SK-N-SH (cell line): ENCODE measurements around the gene EBF3. TPM values are rescaled to one million over a fixed set of nuclear protein-coding genes. Genes with fewer than 3 reads are reported as not detected.

Experiments used
- CTCF ChIA-PET: fragments of 300-600, 350-600 bp; formaldehyde crosslinking; extraction: SDS; loops from one replicate; lab custom pipeline; 2021; lab: Yijun Ruan, JAX
- POLR2A ChIA-PET: fragments of 350-600 bp; sonication (Branson Sonifier 250); formaldehyde crosslinking; extraction: SDS; loops from one replicate; lab custom pipeline; 2020; ENCODE audit warnings: antibody characterized with exemption, inconsistent platforms; lab: Yijun Ruan, JAX
- DNase-seq: peaks from one replicate; pipeline ENCODE4 v3.0.0; 2012
- H2AFZ ChIP-seq: fragments of 200-600 bp; sonication (generic); 2 replicates; pipeline ENCODE4 v1.8.1; 2016; ENCODE audit warnings: antibody characterized with exemption, mild to moderate bottlenecking, low read depth
- H3F3A ChIP-seq: fragments of 200-600 bp; sonication (generic); replicated peaks from 2 replicates; pipeline ENCODE3; 2016; ENCODE audit warnings: antibody characterized with exemption, mild to moderate bottlenecking; ENCODE audit not compliant: insufficient read depth
- H3K27ac ChIP-seq, 2 experiments: fragments of 200-500 bp in 1 of 2; fragments of 200-600 bp in 1 of 2; sonication (Bioruptor generic) in 1 of 2; sonication (generic), shearing (Covaris generic) in 1 of 2; 2 replicates each; pipeline versions ENCODE4 v1.5.1 to v1.6.1; 2014 to 2016; ENCODE audit warnings: low read depth in 2 of 2, inconsistent platforms in 1 of 2, low read length in 1 of 2, mild to moderate bottlenecking in 1 of 2, mixed read lengths in 1 of 2
- H3K27me3 ChIP-seq: fragments of 200-600 bp; sonication (generic), shearing (Covaris generic); 2 replicates; pipeline ENCODE4 v1.6.1; 2016; ENCODE audit warnings: mixed run types; ENCODE audit not compliant: insufficient read depth
- H3K36me3 ChIP-seq, 2 experiments: fragments of 200-500 bp in 1 of 2; fragments of 200-600 bp in 1 of 2; sonication (Bioruptor generic) in 1 of 2; sonication (generic) in 1 of 2; replicated peaks in 1 of 2; 2 replicates each; pipeline versions ENCODE3 to v1.5.1; 2014 to 2016; ENCODE audit warnings: low read length in 1 of 2, mild to moderate bottlenecking in 1 of 2; ENCODE audit not compliant: insufficient read depth in 2 of 2, control insufficient read depth in 1 of 2
- H3K4me1 ChIP-seq, 2 experiments: fragments of 200-500 bp in 1 of 2; fragments of 200-600 bp in 1 of 2; sonication (Bioruptor generic) in 1 of 2; sonication (generic), shearing (Covaris generic) in 1 of 2; 2 replicates each; pipeline versions ENCODE4 v1.5.1 to v1.6.1; 2014 to 2016; ENCODE audit warnings: low read depth in 1 of 2, low read length in 1 of 2, mixed run types in 1 of 2; ENCODE audit not compliant: insufficient read depth in 2 of 2, control insufficient read depth in 1 of 2
- H3K4me2 ChIP-seq: fragments of 200-600 bp; sonication (generic), shearing (Covaris generic); 2 replicates; pipeline ENCODE4 v1.6.1; 2017; ENCODE audit warnings: mixed run types
- H3K4me3 ChIP-seq, 2 experiments: fragments of 200-500 bp in 1 of 2; fragments of 200-600 bp in 1 of 2; sonication (Bioruptor generic) in 1 of 2; sonication (generic), shearing (Covaris generic) in 1 of 2; 2 replicates each; pipeline versions ENCODE4 v1.5.1 to v1.8.1; 2014 to 2016; ENCODE audit warnings: low read depth in 2 of 2, inconsistent platforms in 1 of 2, low read length in 1 of 2, mild to moderate bottlenecking in 1 of 2, mixed read lengths in 1 of 2, moderate library complexity in 1 of 2
- H3K79me2 ChIP-seq: fragments of 200-600 bp; sonication (generic); 2 replicates; pipeline ENCODE4 v1.8.1; 2017; ENCODE audit warnings: mild to moderate bottlenecking; ENCODE audit not compliant: insufficient read depth
- H3K9ac ChIP-seq: fragments of 200-600 bp; sonication (generic); 2 replicates; pipeline ENCODE4 v1.6.1; 2017; ENCODE audit warnings: mixed run types
- H3K9me2 ChIP-seq: fragments of 200-600 bp; sonication (generic); 2 replicates; pipeline ENCODE4 v1.6.1; 2017; ENCODE audit warnings: mixed run types
- H3K9me3 ChIP-seq: fragments of 200-600 bp; sonication (generic); 2 replicates; pipeline ENCODE4 v1.6.1; 2017; ENCODE audit warnings: mixed run types, mild to moderate bottlenecking, moderate library complexity
- H4K20me1 ChIP-seq: fragments of 200-600 bp; sonication (generic); 2 replicates; pipeline ENCODE4 v1.6.1; 2017; ENCODE audit warnings: mild to moderate bottlenecking, mixed run types; ENCODE audit not compliant: insufficient read depth
- FOXJ3 ChIP-seq: sonication (generic); formaldehyde crosslinking; IDR thresholded peaks from 2 replicates; pipeline ENCODE4 v1.5.1; 2020; ENCODE audit warnings: mild to moderate bottlenecking, missing genetic modification reagents
- GATA2 ChIP-seq: sonication (generic); formaldehyde crosslinking; IDR thresholded peaks from 2 replicates; pipeline ENCODE4 v1.5.0; 2020; ENCODE audit warnings: mild to moderate bottlenecking, missing genetic modification reagents
- JUND ChIP-seq: IDR thresholded peaks from 2 replicates; pipeline ENCODE4 v1.4.0; 2012
- RFX5 ChIP-seq: IDR thresholded peaks from 2 replicates; pipeline ENCODE4 v1.6.1; 2012; ENCODE audit warnings: mild to moderate bottlenecking, improper control_type of control experiment, low read length
- SIN3A ChIP-seq: IDR thresholded peaks from 2 replicates; pipeline ENCODE4 v1.6.1; 2012; ENCODE audit warnings: low read depth, mild to moderate bottlenecking, low read length, moderate library complexity, borderline replicate concordance
- SMC3 ChIP-seq: IDR thresholded peaks from 2 replicates; pipeline ENCODE4 v1.6.1; 2012; ENCODE audit warnings: low read depth, low read length, improper control_type of control experiment
- TAF1 ChIP-seq: IDR thresholded peaks from 2 replicates; pipeline ENCODE4 v1.6.1; 2012; ENCODE audit warnings: low read depth, mild to moderate bottlenecking, low read length, moderate library complexity, borderline replicate concordance
- TEAD4 ChIP-seq: IDR thresholded peaks from 2 replicates; pipeline ENCODE4 v1.4.0; 2012; ENCODE audit warnings: mild to moderate bottlenecking, borderline replicate concordance; ENCODE audit not compliant: insufficient read depth
- WGBS: methylation state at CpG from one replicate; pipeline ENCODE4 v1.1.6; 2017; ENCODE audit warnings: low lambda C conversion rate; 5-methylcytosine and 5-hydroxymethylcytosine counted together
- polyA plus RNA-seq, 3 experiments: library from polyadenylated mRNA; depleted of rRNA; stranded (reverse); fragments of >200 nt; gene quantifications; 2 replicates each; pipeline ENCODE4 v1.2.3, GENCODE V29; 2012
- TF ChIP-seq, protein P1 (sequence below): IDR thresholded peaks from 2 replicates; pipeline ENCODE4; 2012
- TF ChIP-seq, protein P2 (sequence below): fragments of 150-350 bp; IDR thresholded peaks from 2 replicates; pipeline ENCODE4 v1.6.1; 2016; ENCODE audit warnings: mild to moderate bottlenecking, low read depth, low read length
- TF ChIP-seq, protein P3 (sequence below): fragments of 200-600 bp; sonication (generic); IDR thresholded peaks from 2 replicates; pipeline ENCODE4 v1.6.1; 2017; ENCODE audit warnings: antibody characterized with exemption, mild to moderate bottlenecking, moderate library complexity
- TF ChIP-seq, protein P4 (sequence below): IDR thresholded peaks from 2 replicates; pipeline ENCODE4 v1.4.0; 2012; ENCODE audit warnings: low read depth

The EBF3 gene
- polyA plus RNA-seq, 1 of the 3 experiments (the other 2 are of a cell fraction), result not detected

DNA sequence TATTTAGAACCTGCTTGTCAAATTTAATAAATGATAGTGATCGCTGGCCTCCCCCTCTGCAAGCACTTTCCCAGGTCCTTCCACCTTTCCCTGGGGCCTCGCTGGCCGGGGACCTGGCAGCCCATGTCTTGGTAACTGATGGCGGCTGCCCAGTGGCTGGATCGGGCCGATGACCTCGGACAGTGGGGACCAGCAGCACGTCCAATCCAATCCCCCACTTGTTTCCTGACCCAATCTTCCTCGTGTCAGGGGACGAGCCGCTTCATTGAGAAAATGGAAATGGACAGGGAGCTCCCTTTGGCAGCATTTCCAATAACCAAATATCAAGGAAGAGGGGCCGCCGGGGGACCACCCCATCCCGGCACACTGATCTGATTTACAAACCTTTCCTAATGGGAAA lies 17.2 kb downstream of the EBF3 start:
- no peaks in the 10 kb centered on the region for H3K79me2 ChIP-seq

More for the DNA sequence above, 17.2 kb downstream of the EBF3 start:
- Histone ChIP-seq H3K4me3 (no peak overlapping the region), H2AFZ (no peak overlapping the region), H3K27ac (no peak overlapping the region), H3K9me2 (no peaks in the 10 kb centered on the region), H3K4me1 (peaks cover 0 to 23% of the 10 kb centered on the region in 2 experiments; a peak in 3 of 4 replicates), H3K27me3 (no peaks in the 10 kb centered on the region), H3K4me2 (no peak overlapping the region), H3K36me3 (no peaks in the 10 kb centered on the region), H3F3A (no peaks in the 10 kb centered on the region), H4K20me1 (no peaks in the 10 kb centered on the region), H3K9ac (no peak overlapping the region), H3K9me3 (no peaks in the 10 kb centered on the region)
- ChIA-PET POLR2A (no interaction called here), CTCF (interaction anchor here (0.7 to 1.6 kb wide), 6 partner anchors 10 to 70 kb away, joined by 3 to 4 read pairs (median 4); no protein-coding TSS in a partner anchor)
- no peak for DNase-seq
- TF ChIP-seq SIN3A, result no peak
- TF ChIP-seq, protein P1, sequence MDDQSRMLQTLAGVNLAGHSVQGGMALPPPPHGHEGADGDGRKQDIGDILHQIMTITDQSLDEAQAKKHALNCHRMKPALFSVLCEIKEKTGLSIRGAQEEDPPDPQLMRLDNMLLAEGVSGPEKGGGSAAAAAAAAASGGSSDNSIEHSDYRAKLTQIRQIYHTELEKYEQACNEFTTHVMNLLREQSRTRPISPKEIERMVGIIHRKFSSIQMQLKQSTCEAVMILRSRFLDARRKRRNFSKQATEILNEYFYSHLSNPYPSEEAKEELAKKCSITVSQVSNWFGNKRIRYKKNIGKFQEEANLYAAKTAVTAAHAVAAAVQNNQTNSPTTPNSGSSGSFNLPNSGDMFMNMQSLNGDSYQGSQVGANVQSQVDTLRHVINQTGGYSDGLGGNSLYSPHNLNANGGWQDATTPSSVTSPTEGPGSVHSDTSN, result no peak
- TF ChIP-seq, protein P2, sequence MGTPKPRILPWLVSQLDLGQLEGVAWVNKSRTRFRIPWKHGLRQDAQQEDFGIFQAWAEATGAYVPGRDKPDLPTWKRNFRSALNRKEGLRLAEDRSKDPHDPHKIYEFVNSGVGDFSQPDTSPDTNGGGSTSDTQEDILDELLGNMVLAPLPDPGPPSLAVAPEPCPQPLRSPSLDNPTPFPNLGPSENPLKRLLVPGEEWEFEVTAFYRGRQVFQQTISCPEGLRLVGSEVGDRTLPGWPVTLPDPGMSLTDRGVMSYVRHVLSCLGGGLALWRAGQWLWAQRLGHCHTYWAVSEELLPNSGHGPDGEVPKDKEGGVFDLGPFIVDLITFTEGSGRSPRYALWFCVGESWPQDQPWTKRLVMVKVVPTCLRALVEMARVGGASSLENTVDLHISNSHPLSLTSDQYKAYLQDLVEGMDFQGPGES, result no peak
- TF ChIP-seq GATA2, result no peak
- TF ChIP-seq SMC3, result no peak
- no peak for TF ChIP-seq FOXJ3
- no peak for TF ChIP-seq TAF1
- TF ChIP-seq JUND, result no peak
- no peak for TF ChIP-seq TEAD4
- TF ChIP-seq, protein P3, sequence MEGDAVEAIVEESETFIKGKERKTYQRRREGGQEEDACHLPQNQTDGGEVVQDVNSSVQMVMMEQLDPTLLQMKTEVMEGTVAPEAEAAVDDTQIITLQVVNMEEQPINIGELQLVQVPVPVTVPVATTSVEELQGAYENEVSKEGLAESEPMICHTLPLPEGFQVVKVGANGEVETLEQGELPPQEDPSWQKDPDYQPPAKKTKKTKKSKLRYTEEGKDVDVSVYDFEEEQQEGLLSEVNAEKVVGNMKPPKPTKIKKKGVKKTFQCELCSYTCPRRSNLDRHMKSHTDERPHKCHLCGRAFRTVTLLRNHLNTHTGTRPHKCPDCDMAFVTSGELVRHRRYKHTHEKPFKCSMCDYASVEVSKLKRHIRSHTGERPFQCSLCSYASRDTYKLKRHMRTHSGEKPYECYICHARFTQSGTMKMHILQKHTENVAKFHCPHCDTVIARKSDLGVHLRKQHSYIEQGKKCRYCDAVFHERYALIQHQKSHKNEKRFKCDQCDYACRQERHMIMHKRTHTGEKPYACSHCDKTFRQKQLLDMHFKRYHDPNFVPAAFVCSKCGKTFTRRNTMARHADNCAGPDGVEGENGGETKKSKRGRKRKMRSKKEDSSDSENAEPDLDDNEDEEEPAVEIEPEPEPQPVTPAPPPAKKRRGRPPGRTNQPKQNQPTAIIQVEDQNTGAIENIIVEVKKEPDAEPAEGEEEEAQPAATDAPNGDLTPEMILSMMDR, result no peak
- TF ChIP-seq, protein P4, sequence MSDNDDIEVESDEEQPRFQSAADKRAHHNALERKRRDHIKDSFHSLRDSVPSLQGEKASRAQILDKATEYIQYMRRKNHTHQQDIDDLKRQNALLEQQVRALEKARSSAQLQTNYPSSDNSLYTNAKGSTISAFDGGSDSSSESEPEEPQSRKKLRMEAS, result no peak
- no peak for TF ChIP-seq RFX5
- WGBS, result 47% methylated on average over 14 of the region's 14 CpGs
